Right forelimb (tissue), 1 donor: ENCODE data around the gene CEP192.
"Not testable (repeated sequence)": the region's sequence is repeated elsewhere in the genome, so short reads cannot be mapped to it uniquely, and the experiment has no call there.

ENCODE experiments used
- DNase-seq: peaks from one replicate; pipeline ENCODE4 v3.0.0-alpha.2; 2018

Gene CEP192

DNA sequence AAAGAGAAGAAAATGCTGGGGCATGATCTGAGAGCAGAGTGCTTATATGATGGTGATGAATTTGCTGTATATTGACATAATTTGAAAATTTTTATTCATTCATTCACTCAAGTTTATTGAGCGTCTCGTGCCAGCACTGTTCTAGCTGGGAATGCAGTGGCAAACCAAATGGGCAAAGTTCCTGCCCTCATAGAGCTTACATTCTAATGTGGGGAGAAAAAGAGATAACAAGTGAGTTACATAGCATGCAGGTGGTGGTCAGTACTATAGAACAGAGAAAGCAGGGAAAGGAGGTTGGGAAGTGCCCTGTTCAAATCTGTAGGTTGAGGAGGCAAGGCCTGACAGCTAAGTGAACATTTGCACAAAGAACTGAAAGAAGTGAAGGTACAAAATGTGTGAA lies 4.3 kb downstream of the CEP192 start:
- no peak for DNase-seq

DNA sequence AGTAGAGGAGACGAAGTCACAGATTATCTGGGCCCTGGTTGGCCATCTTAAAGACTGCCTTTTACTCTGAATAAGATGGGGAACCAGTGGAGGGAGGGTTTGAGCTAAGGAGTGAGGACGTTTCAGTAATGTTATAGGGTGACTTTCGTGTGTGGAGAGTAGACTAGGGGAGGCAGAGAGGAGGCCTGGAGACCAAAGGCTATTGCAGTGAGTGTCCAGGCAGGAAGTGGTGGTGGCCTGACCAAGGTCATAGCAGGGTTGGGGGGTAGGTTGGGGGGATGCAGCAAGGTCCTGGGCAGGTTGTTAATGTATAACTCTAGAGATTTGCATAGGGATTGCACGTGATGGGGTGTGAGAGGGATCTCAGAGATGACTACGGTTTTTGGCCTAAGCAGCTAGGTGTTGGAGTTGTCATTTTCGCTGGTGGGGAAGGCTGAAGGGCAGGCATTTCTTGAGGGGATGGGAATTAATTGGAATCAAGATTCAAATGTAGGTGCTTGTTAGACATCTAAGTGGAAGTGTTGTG lies 4.9 kb downstream of the CEP192 start:
- DNase-seq = no peak

DNA sequence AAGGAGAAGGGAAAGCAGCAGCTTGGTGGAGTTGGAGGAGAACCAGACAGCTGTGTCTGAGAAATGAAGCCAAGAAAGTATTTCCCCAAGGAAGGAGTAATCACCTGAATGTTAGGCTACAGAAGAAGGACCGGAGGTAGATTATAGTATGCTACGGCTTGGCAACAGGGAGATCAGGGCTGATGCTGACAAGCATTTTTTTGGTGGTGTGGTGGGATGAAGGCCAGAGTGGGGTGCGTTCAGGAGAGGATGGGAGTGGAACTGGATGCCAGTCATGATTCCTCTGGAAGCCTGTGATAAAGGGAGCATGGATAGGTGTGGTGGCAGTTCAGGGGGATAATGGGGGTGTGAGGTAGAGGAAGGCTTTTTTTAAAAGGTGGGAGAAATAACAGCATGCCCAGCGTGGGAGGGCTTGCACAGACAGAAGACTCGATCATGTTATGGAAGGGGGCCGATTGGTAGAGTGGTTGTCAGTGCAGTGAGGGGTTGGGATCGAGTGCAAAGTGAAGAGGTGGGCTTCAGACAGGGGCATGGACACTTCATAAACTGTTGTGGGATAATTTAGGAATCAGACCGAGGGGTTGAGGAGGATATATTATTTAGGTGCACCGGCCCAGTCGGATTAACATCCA lies 5.6 kb downstream of the CEP192 start:
- DNase-seq = no peak

- DNase-seq = not testable (repeated sequence)
Observed at GRCh38 chr18:12997330-12997729, 6.2 kb downstream of the CEP192 start.

DNA sequence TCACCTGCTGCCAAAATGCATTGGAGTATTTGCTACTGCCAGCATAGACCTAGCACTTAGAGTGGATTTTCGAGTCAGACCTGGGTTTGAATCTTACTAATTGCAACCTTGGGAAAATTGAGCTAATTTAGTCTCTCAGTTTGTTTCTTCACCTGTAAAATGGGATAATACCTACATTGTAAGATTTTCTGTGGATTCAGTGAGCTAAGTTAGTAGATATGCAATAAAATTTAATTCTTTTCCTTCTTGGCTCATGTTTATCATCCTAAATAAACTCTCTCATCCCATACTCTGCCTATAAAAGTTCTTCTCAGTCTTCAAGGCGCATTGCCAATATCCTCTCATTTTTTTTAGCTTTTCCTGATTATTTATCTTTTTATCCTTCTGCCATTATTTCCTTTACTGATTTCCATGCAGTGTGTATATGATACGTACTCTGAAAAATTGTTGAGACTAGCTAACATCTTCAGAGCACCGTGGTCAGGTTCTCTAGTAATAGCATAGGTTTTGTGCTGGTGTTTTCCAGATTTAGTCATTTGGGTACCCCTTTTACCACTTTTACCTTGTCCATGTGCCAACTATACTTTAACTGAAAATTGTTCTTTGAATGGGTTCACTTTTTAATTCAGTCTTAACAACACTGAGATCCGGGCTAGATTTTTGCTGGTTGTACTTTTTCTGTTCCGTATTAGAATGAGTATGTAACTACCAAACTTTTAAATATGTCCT lies 7.3 kb downstream of the CEP192 start:
- DNase-seq = no peak

- DNase-seq = no peak
Observed at GRCh38 chr18:13003466-13003896, 12.3 kb downstream of the CEP192 start.

GRCh38 chr18:13004396-13004795 lies 13.2 kb downstream of the CEP192 start:
- DNase-seq = no peak

DNA sequence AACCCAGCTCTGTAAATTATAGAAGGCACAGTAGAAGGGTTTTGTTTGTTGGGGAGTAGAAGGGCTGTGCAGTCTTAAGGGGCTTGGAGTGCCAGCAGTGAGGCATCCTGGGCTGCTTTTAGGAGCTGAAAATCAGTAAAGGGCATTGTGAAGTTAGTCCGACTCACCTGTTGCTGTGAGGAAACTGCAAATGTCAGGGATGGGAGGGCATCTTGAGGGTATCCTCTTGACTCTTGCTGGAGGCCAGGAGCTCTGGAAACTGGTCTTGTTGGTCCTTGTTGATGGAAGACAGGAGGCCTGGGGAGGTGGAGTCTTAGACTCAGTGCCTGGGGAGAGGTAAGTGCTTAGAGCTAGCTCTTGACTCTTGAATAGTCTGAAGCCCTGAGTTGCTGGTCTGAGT lies 14.1 kb downstream of the CEP192 start:
- DNase-seq = no peak

DNA sequence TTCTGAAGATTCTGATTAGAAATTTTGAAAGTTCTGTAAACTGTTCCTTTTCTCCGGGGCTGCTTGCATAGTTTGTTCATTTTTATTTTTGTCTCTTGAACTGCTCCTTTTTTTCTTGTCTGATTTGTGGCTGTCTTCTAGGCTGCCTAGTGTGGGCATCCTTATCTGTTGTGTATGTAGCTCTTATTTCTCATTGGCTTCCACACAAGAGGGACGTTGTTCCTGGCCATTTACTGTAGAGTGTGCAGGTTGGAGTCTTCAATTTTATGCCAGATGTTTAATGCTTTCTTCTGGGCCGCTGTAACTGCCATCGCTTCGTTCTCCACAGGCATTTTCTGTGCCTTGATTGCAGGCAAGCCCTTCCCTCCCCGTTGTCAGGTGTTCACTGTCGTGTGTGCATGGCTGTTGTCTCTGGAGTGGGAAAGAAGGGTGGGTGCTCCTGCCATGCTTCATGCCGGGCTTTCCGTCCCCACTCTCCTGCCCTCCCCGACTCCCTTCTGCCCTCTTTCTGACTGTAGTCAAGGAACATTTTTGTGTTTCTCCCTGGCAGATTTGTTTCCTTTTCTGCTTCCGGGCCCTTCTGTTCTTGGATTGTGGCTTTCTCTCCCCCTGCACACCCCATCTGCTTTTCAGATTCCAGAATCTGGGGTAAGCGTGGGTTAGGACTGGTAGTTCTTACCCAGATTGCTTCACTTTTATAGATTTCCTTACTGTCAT lies 15.5 kb downstream of the CEP192 start:
- DNase-seq = no peak

GRCh38 chr18:13007248-13007560 lies 16.0 kb downstream of the CEP192 start:
- DNase-seq = no peak

GRCh38 chr18:13011719-13012118 lies 20.6 kb downstream of the CEP192 start:
- no peak for DNase-seq

DNA sequence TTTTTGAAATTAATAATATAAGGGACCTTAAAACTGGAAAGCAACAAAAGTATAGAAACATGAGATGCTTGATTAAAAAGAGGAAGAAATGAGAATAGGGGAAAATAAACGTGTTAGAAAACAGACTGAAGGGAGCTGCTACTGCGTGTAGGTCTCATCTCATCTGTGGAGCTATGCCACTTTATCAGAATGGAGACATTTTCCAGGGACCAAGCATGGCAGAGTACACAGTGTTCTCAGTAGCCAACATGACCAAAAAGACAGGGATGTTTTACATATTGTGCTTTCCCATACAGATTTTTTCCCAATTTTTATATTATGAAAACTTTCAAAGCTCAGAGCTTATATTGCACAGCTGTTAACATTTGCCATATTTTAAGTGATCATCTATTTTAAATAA lies 23.1 kb downstream of the CEP192 start:
- no peak for DNase-seq

- no peak for DNase-seq
Observed at GRCh38 chr18:13014818-13015217, 23.7 kb downstream of the CEP192 start.

GRCh38 chr18:13017247-13017875 lies 26.2 kb downstream of the CEP192 start:
- DNase-seq = no peak

- no peak for DNase-seq
Observed at GRCh38 chr18:13018374-13018773, 27.2 kb downstream of the CEP192 start.

- DNase-seq = no peak
Observed at GRCh38 chr18:13019301-13019700, 28.1 kb downstream of the CEP192 start.

DNA sequence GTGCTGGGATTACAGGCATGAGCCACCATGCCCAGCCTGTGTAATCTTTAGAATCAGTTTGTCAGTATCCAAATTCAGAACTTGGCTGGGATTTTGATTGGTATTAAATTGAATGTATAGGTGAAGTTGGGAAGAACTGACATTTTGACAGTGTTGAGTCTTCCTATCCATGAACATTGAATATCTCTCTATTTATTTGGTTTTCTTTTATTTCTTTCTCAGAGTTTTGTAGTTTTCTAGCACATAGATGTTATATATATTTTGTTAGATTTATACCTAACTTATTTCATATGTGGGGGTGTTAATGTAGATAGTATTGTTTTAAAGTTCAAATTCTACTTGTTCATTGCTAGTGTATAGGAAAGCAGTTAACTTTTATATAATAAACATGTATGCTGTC lies 31.5 kb downstream of the CEP192 start:
- no peak for DNase-seq

- DNase-seq = no peak
Observed at GRCh38 chr18:13025233-13025632, 34.1 kb downstream of the CEP192 start.

DNA sequence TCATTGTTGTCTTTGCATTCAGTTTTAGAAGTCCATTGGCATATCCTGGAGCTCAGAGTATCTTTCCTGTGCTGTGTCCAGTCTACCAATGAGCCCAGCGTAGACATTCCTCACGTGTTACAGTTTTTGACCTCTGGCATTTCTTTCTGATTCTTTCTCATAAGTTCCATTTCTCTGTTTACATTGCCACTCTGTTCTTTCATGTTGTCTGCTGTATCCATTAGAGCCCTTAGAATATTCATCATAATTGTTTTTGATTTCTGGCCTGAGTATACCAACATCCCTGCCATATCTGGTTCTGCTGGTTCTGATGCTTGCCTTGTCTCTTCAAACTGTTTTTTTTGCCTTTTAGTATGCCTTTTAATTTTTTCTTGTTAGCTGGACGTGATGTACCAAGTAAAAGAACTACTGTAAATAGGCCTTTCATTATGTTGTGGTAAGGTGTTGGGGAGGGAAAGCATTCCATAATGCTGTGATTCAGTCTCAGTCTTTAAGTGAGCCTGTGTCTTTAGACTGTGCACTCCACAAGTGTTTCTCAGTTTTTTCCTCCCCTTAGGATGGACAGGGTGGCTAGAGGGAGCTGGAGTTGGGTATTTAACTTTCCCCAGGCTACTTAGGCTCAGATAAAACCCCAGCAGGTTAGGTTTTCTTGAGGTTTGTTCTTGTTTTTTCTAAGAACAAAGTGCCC lies 35.6 kb downstream of the CEP192 start:
- DNase-seq = no peak

DNA sequence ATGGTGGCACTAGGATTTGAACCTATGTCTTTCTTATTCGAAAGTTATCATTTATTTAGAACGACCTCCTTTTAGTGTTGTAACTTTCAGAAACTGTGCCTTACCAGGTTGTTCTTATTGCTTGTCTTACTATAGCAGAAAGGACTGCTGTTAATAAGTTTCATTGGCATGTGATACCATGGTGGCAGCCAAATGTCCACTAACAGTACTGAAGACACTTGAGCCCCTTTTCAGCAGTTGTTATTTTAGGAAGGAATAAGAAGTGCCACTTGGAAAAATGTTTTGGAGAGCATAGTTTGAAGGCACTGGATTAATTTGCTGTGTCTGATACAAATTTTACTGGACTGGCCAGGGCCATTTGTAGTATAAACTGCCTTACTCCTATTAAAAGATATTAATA lies 37.7 kb downstream of the CEP192 start:
- DNase-seq = no peak

GRCh38 chr18:13032173-13032572 lies 41.0 kb downstream of the CEP192 start:
- DNase-seq = no peak

GRCh38 chr18:13035249-13035914 lies 44.2 kb downstream of the CEP192 start:
- no peak for DNase-seq
